Lower leg skin (tissue), 3 donors: ENCODE data around the gene PVALB.

Experiments
- POLR2A ChIP-seq, 2 donors: fragments of 450-650 bp; IDR thresholded peaks; one replicate each; pipeline ENCODE4 v1.6.1; 2016 to 2017; ENCODE audit warnings: antibody characterized with exemption in 2 of 2, mild to moderate bottlenecking in 1 of 2, moderate library complexity in 1 of 2
- TF ChIP-seq, protein P1 (sequence below), 3 donors: fragments of 450-650 bp; IDR thresholded peaks; one replicate each; pipeline ENCODE4 v1.5.1; 2016; ENCODE audit warnings: antibody characterized with exemption in 3 of 3, mild to moderate bottlenecking in 3 of 3, moderate library complexity in 2 of 3

DNA sequence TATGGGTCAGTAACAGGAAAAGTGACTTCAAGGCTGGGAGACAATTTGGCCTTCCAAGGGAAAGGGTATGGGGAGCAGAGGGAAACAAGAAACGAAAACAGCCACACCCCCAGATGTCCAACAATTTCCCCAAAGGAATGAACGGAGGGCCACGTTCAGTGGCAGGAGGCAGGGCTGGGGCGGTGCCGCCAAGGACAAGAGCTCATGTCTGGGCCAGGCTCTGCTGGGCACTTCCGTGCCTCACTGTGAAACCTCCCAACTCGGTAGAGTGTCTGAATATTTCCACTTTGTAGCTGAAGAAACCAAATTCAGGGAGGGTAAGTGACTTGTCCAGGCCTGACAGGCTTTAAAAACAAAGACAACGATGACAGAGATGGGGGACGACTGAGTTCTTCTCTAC is 52.8 kb downstream of the PVALB start:
- TF ChIP-seq, protein P1, sequence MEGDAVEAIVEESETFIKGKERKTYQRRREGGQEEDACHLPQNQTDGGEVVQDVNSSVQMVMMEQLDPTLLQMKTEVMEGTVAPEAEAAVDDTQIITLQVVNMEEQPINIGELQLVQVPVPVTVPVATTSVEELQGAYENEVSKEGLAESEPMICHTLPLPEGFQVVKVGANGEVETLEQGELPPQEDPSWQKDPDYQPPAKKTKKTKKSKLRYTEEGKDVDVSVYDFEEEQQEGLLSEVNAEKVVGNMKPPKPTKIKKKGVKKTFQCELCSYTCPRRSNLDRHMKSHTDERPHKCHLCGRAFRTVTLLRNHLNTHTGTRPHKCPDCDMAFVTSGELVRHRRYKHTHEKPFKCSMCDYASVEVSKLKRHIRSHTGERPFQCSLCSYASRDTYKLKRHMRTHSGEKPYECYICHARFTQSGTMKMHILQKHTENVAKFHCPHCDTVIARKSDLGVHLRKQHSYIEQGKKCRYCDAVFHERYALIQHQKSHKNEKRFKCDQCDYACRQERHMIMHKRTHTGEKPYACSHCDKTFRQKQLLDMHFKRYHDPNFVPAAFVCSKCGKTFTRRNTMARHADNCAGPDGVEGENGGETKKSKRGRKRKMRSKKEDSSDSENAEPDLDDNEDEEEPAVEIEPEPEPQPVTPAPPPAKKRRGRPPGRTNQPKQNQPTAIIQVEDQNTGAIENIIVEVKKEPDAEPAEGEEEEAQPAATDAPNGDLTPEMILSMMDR (IDR thresholded peaks at IDR 0.05), result no peak
- no peak for TF ChIP-seq POLR2A (IDR thresholded peaks at IDR 0.05)
